Left colon (tissue), 2 donors: ENCODE results near the gene ITPRIP. TPM values are rescaled to one million over a fixed set of nuclear protein-coding genes. Genes with fewer than 3 reads are reported as not detected.

ENCODE experiments used
- ATAC-seq: fragments of 200-7000 bp; cut with Tn5 transposase; one replicate; pipeline ENCODE4 v1.9.1; 2020; ENCODE audit warnings: mild to moderate bottlenecking, moderate library complexity
- DNase-seq, 2 donors: peaks; one replicate each; pipeline ENCODE4 v3.0.0-alpha.2; 2020
- intact Hi-C, 2 donors: fragments of 100-400 bp; cut with DNase I in 1 of 2; cut with micrococcal nuclease in 1 of 2; formaldehyde crosslinking; loops; one replicate each; pipeline versions ENCODE4 v1.11.2 to v1.14.0; 2022; cut with DNase I, micrococcal nuclease
- total RNA-seq, 2 donors: library from RNA; stranded (reverse); fragmentation: NEBNext Ultra II Directional; extraction: Animal tissue kit (Norgen Biotek cat#: 25700); gene quantifications; one replicate each; pipeline ENCODE4 v1.2.1, GENCODE V29; 2021
- donor health status: DM: no; HTN: no; CAD: no.
- donor health status: DM: yes; HTN: yes; CAD: no.

The ITPRIP gene
- total RNA-seq, 2 donors from 2014 or later = 5.0 to 5.1 TPM

DNA sequence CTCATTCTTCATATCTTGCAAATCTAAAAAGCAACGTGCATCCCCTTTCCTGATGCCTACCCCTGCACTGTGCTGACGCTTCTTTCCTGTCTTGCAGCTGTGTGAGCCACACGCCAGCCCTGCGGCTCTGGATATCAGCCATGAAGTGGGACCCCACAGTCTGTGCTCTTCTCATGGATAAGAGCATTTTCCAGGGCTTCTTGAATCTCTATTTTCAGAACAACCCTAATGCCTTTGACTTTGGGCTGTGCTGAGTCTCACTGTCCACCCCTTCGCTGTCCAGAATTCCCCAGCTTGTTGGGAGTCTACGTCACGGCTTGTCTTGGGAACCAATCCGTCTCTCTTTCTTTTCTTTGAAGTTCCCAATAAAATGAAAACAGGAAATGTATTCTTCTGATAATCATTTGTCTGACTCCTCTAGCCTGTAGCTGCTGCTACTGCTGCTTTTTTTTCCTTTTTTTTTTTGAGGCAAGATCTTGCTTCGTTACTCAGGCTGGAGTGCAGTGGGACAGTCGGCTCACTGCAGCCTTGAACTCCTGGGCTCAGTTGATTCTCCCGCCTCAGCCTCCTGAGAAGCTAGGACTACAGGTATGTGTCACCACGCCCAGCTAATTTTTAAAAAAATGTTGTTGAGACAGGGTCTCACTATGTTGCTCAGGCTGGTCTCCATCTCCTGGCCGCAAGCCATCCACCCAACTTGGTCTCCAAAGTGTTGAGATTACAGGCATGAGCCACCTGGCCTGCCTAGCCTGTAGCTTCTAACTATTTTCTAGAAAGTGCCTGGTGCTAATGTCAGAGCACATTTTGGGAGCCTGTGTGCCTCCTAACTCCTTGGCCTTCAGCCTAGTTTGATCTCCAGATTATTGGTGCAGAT, 39.0 kb downstream of the ITPRIP start:
- DNase-seq (no peak), ATAC-seq (no peak)
- intact Hi-C loops = no loop called here

DNA sequence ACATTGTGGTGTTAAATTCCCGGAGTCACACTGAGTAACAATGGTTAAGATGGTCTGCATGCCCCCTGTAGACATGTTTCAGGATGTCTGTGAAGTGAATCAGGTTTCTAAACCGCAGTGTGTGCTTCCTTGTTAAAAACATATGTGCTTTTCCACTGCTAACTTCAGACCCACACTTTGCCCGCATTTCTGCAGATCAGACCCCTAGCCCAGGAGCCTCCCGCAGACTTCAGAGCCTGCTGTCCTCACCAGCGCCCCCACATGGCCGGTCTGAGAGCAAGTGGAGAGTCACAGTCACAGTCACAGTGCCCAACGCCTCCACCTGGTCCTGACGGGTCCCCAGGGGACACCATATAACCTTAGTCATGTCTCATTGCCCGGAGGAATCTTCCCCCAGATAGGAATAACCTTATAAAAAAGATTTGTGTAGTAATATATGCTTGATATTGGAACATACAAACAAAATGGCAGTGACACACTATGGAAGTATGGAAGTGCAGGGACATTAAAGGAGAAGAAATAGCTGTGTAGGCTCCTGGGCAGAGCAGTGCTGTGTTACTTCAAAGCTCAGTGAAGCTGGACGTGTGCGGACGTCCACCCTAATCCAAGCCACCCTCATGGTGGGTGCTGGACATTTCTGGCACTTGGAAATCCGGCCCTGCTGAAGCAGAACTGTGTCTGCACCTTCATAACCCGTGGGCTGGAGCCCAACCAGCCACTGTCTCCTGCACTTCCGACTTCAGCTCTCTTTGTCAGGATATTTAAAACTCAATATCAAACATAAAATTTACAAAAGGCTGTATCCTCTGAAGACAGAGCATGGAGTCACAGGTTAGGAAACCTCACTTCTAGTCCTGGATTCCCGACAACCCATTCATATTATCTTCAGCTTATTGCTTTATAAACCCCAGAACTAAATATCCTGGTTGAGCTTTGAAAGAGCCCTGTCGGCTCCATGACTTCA, 40.3 kb downstream of the ITPRIP start:
- intact Hi-C loops = no loop called here
- DNase-seq = no peak
- no peak for ATAC-seq

DNA sequence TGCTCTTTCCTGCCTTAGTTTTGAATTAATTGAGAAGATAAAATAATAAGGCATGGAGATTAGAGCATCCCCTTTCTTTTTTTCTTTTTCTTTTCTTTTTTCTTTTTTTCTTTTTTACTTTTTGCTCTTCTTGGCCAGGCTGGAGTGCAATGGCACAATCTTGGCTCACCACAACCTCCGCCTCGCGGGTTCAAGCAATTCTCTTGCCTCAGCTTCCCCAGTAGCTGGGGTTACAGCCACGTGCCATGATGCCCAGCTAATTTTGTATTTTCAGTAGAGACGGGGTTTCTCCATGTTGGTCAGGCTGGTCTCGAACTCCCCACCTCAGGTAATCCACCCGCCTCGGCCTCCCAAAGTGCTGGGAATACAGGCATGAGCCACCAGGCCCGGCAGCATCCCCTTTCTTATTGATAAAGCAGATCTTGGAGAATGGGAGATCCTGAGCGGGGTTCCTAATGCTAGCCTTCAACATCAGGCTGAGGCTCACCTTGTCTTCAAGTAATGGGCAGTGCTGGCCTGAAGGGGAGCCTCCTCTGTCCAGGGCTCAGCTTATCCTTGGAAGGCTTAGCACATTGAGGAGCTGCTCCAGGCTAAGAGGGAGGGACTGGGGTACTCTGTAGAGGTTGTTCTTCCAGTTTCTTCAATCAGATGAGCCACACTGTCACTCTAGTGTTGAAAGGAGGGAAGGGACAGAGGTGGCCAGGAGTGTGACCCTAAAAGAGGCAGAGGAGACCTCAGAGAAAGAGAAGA, 41.4 kb downstream of the ITPRIP start:
- ATAC-seq = no peak
- intact Hi-C loops = no loop called here
- DNase-seq = no peak

DNA sequence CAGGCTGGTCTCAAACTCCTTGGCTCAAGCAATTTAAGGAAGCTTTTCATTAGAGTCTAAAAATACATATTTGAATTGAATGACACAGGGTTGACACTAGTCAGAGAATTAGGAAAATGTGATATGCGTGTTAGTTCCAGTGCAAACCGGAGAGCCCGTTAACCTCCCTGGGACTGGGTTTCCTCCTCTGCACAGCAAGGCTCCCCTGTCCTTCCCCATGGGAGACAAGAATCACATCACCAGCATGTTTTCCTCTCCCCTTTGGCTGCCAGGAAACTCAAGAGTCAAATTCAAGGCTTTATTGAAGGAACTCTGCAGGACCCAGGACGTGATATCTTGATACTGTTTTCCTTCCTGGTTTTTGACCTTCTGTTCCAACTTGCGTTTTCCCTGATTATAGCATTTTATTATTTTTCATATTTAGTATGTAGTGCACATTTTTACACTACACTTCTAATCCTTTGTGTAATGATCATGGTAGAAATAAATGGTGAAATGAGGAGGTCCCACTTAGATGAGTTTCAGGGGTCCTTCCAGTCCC, 44.4 kb downstream of the ITPRIP start:
- intact Hi-C loops = loop anchor here in 1 of 2 donors (5.0 kb wide), 1 partner anchor 58 kb away; the partner anchor contains the start of gene CFAP58
- DNase-seq (no peak), ATAC-seq (no peak)

DNA sequence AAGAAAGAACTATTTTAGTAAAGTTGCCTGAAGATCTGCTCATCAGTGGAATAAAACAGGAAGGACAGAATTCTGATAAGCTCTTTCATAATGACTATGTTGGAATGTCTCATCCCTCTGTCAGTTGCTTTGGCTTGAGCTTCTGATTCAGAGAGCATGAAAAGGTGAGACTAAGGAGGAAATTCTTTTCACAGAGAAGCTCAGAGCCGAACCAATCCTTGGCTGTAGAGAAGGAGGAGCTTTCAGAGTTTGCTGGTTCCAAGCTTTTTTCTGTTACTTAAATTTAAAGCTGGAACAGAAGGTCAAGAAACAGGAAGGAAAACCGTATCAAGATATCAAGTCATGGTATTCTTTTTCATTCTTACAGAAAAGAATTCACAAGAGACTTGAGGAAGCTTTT, 45.3 kb downstream of the ITPRIP start:
- DNase-seq (no peak), ATAC-seq (no peak)
- intact Hi-C loops = loop anchor here in 1 of 2 donors (5.0 kb wide), 1 partner anchor 59 kb away; the partner anchor contains the start of gene CFAP58

DNA sequence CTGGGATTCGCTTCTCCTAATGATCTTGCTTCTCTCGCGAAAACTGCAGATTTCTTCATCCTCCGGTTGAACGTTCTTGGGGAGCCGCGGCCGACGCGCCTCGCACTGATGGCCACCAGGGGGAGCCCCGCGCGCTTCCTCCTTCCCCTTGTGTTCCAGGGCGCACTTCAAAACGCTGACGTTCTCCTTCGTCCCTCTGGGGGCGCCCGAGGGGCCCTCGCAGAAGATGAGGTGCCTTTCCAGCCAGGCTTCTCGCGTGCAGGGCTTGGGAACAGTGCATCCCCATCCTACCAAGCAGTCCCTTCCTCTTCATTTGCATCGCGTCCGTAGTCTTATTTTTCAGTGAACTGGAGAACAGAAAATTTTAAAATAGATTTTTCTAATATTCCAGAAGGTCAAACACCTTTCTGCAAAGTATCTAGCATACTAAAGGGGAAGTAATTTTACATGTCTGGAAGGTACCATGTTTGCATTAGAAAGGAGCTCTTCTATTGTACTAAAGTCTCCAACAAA, 46.8 kb downstream of the ITPRIP start:
- DNase-seq = peak; percentile 79 to 91
- intact Hi-C loops = loop anchor here in 1 of 2 donors (5.0 kb wide), 1 partner anchor 61 kb away; the partner anchor contains the start of gene CFAP58
- peak; percentile 98 for ATAC-seq

DNA sequence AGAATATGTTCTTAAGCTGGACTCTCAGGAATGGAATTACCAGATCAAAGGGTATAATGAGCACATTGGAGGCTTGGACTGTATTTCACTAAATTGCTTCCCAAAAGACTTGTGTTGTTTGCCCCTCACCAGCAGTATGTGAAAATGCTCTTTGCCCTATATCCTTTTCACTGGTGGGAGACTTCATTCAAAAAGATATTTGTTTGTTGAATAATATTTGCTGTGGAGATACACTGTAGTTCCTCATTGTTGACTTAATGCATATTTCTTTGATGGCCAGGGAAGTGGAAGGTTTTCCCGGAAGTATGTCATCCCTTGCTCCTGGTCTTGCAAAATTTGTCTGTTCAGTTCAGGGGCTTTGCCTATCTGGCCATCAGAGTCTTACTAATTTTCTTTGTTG, 49.9 kb downstream of the ITPRIP start:
- intact Hi-C loops = no loop called here
- DNase-seq = no peak
- no peak for ATAC-seq

DNA sequence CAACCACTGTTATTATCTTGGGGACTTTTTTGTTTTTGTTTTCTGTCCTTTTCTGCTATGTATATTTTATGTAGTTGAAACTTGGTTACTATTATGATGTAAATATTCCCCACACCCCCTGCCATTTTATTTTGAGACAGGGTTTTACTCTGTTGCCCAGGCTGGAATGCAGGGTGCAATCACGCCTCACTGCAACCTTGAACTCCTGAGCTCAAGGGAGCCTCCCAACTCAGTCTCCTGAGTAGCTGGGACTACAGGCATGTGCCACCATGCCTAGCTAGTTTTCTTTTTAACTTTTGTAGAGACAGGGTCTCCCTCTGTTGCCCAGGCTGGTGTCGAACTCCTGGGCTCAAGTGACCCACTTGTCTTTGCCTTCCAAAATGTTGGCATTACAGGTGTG, 51.3 kb downstream of the ITPRIP start:
- ATAC-seq (no peak), DNase-seq (no peak)
- intact Hi-C loops = no loop called here

DNA sequence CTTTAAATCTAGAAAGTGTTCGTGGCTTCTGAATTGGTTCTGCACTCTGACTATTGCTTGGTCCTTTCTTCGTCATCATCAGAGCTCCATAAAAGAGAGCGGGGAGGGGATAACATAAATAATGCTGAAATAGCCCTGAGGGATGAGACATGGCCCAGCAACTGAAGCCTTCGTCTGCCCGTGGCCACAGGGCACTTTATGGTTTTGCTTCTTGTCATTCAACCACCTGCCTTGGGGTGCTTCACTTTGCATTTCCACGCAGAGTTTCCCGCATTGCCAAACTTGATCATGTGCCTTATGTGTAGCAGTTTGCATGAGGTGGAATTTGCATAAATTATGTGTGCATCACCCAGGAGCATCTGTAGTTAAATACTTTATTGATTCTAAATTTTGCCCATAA, 53.4 kb downstream of the ITPRIP start:
- intact Hi-C loops = no loop called here
- no peak for DNase-seq
- ATAC-seq = no peak

DNA sequence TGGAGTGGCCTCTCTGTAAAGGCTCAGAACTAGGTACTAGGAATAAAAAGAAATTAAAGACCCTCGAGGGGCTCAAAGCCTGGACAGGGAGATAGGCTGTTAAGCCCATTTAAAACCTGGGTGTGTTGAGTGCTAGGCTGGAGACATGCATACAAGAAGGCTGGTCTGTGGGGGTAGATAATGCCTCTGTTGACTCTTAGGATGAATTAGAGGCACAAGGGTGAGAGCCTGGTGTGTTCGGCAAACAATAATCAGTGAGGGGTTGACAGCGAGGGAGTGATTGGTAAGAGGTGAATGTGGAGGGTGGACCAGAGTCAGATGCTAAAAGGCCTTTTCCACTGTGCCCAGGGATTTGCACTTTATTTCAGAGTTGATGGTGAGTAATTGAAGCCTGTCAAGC, 56.6 kb downstream of the ITPRIP start:
- no peak for ATAC-seq
- intact Hi-C loops = no loop called here
- DNase-seq = no peak

DNA sequence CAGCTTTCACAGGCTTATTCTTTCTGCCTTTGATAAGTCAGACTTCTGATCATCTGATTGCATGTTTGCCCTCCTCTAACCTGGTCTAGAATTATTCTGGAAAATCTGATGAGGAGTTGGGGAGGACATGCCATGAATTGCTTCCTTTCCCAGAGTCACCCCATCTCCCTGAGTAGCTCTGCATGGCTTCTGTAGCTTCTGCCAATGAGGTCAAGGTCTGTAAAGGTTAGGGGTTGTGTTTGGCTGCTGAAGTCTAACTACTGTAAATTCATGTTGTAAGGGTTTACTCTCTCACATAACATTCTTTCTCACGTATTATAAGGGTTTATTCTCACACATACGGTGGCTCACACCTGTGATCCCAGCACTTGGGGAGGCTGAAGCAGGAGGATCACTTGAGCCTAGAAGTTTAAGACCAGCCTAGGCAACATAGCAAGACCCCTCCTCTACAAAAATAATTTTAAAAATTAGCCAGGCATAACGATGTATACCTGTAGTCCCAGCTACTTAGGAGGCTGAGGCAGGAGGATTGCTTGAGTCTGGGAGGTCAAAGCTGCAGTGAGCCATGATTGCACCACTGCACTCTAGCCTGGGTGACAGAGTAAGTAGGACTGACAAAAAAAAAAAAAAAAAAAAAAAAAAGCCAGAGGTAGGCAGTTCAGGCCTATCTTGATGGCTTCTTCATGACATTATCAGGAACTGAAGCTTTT, 58.6 kb downstream of the ITPRIP start:
- DNase-seq = no peak
- no peak for ATAC-seq
- intact Hi-C loops = no loop called here

DNA sequence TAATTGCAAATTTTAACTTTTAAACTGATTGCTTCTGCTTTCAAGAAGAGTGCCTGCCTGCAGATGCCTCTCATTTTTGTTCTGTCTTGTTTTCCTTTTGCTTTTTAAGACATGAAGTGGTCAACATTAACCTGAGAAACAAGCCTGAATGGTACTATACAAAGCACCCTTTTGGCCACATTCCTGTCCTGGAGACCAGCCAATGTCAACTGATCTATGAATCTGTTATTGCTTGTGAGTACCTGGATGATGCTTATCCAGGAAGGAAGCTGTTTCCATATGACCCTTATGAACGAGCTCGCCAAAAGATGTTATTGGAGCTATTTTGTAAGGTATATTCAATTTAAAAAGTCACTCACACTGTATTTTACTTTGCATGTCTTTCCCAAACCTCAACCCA, 60.5 kb downstream of the ITPRIP start:
- intact Hi-C loops = no loop called here
- ATAC-seq (peak; percentile 53), DNase-seq (peak; percentile 52 to 58)

DNA sequence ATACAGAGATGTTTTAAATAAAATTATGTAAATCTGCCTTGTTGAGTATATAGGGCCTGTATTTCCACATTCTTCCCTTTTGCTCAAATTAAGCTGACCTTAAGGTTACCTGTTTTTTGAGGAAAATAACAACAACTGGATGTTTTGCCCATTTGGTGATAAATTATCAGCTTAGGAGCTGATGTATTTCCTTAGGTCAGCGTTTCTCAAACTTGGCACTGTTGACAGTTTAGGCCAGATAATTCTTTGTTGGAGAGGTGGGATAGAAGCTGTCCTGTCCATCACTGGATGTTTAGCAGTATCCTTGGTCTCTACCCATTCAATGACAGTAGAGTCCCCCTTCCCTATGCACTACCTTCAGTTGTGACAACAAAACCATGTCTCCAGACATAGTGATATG, 62.1 kb downstream of the ITPRIP start:
- ATAC-seq = no peak
- DNase-seq = no peak
- intact Hi-C loops = no loop called here

DNA sequence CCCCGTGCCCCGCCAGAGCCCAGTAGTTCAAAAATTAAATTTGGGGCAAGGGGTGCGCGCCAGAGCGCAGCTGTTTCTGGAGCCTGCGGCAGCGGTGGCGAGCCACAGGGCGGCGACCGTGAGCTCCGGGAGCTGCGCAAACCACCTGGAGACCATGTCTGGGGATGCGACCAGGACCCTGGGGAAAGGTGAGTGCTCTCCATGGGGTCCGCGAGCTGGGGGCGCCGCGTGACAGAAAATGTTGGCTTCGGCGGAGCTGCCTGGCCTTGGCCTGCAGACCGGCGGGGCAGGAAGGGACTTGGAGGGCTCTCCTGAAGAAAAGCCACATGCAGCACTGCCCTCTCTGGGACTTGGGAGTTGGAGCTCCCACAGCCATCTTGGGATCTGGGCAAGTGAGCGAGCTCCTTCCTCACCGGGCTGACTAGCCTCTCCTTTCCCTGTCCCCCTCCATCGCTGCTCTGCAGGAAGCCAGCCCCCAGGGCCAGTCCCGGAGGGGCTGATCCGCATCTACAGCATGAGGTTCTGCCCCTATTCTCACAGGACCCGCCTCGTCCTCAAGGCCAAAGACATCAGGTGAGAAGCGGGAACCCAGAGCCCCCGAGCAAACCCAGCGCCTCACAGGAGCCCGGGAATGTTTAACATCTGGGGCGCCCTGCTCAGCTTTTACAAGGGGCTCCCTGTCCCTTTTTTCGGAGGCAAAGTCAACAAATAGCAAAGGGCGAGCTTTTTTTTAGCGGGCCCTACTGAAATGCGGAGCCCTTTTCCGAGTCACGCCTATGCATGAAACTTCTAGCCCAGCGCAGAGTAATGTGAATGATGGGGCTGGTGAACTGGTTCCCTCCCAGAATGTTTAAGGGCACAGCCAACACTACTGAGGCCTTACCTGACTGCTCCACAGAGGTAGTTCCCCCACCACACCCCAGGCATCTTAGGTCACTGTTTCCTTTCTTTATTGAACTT, 63.2 kb downstream of the ITPRIP start:
- ATAC-seq (peak; percentile 88), DNase-seq (peak; percentile 42 to 71)
- intact Hi-C loops = no loop called here

DNA sequence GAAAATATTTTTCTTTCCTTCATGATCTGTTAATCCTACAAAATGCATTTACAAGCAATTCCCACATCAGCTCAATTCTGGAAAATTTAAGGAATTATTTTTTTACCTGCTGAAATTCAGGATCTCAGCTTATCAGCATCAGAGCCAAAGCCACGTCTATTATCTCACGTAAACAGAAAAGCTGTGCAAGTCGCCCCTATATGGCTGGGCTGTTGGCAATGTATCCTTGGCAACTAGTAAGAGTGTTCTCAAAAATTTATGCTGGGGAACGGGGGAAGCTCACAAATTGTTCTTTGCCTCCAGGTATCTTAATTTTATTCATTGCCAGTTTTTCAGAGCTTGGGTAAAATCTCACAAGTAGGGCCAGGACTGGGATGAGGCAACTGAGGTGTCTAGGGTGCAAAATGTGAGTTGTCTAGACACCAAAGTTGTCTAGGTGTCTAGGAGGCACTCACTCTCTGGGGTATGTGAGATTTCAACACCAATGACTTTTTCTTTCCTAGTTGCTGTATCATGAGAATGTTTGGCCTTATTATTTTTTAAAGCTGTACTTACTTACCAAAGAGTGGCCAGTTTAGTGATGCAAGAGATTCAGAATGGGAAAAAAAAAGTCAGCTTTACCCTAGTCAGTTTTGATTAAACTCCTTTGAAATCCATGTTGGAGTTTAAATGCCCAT, 64.2 kb downstream of the ITPRIP start:
- intact Hi-C loops = no loop called here
- no peak for DNase-seq
- ATAC-seq = no peak

DNA sequence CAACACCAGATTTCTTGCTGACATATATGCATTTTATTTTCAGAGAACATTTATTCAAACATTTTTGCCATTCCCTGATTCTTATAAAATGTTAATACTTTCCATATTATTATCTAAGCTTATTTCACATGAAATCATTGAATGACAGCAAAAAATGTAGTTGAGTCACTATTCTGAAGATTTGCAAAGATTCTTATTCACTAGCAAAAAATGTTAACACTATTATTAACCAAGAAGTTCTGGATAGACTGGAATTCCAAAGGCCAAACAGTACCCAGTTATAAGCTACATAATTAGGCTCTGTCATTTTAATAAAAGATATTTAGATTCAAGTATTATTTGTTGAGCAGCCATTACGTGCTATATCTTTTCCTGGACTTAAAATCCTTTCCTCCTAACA, 65.0 kb downstream of the ITPRIP start:
- intact Hi-C loops = no loop called here
- ATAC-seq = no peak
- no peak for DNase-seq
